ENCODE results near the gene PPP3R1. TPM values are rescaled to one million over a fixed set of nuclear protein-coding genes. Genes with fewer than 3 reads are reported as not detected.

Gene PPP3R1
- total and polyA plus RNA-seq, 9 of the 15 experiments (the other 6 are each of a cell fraction or from before 2014, with no cell fraction given) = 3.7 to 70.0 (median 24.8) TPM

DNA sequence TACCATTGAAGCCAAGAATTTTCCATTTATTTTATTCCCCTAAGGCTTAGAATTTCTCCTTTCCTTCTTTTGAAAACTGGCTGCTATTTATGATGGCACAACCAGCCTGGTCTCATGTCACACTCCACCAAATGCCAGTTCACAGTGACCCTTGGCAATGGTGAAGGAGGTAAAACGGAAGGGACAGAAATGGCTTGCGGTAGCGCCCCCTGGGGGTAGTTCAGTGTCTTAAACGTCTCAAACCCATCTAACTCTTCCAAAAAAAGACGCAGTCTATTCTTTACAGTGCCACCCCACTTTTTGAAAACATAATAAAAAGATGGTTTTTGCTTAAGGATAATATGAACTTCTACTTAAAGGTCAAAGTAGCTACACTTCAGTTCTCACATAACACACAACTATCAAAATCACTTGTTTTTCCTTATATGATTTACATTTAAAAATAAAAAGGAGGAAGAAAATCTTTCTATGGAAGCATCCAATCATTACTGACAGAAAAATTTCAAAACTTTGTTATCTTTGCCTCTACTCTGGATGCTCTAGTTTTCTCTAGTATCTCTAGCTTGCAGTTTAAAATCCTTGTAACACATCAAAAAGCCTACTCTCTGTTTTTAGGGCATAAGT lies 66.7 kb downstream of the PPP3R1 start (continued):
- TF ChIP-seq, protein P1, sequence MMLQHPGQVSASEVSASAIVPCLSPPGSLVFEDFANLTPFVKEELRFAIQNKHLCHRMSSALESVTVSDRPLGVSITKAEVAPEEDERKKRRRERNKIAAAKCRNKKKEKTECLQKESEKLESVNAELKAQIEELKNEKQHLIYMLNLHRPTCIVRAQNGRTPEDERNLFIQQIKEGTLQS (IDR thresholded peaks at IDR 0.05) = no peak
- TF ChIP-seq, protein P1 (CRISPR knock-in tag; conservative IDR thresholded peaks at IDR 0.05) = no peak
- TF ChIP-seq, protein P2, sequence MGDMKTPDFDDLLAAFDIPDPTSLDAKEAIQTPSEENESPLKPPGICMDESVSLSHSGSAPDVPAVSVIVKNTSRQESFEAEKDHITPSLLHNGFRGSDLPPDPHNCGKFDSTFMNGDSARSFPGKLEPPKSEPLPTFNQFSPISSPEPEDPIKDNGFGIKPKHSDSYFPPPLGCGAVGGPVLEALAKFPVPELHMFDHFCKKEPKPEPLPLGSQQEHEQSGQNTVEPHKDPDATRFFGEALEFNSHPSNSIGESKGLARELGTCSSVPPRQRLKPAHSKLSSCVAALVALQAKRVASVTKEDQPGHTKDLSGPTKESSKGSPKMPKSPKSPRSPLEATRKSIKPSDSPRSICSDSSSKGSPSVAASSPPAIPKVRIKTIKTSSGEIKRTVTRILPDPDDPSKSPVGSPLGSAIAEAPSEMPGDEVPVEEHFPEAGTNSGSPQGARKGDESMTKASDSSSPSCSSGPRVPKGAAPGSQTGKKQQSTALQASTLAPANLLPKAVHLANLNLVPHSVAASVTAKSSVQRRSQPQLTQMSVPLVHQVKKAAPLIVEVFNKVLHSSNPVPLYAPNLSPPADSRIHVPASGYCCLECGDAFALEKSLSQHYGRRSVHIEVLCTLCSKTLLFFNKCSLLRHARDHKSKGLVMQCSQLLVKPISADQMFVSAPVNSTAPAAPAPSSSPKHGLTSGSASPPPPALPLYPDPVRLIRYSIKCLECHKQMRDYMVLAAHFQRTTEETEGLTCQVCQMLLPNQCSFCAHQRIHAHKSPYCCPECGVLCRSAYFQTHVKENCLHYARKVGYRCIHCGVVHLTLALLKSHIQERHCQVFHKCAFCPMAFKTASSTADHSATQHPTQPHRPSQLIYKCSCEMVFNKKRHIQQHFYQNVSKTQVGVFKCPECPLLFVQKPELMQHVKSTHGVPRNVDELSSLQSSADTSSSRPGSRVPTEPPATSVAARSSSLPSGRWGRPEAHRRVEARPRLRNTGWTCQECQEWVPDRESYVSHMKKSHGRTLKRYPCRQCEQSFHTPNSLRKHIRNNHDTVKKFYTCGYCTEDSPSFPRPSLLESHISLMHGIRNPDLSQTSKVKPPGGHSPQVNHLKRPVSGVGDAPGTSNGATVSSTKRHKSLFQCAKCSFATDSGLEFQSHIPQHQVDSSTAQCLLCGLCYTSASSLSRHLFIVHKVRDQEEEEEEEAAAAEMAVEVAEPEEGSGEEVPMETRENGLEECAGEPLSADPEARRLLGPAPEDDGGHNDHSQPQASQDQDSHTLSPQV (IDR thresholded peaks at IDR 0.05) = peak; percentile 29; the same call in 1 of the 2 replicates
- TF ChIP-seq, protein P3, sequence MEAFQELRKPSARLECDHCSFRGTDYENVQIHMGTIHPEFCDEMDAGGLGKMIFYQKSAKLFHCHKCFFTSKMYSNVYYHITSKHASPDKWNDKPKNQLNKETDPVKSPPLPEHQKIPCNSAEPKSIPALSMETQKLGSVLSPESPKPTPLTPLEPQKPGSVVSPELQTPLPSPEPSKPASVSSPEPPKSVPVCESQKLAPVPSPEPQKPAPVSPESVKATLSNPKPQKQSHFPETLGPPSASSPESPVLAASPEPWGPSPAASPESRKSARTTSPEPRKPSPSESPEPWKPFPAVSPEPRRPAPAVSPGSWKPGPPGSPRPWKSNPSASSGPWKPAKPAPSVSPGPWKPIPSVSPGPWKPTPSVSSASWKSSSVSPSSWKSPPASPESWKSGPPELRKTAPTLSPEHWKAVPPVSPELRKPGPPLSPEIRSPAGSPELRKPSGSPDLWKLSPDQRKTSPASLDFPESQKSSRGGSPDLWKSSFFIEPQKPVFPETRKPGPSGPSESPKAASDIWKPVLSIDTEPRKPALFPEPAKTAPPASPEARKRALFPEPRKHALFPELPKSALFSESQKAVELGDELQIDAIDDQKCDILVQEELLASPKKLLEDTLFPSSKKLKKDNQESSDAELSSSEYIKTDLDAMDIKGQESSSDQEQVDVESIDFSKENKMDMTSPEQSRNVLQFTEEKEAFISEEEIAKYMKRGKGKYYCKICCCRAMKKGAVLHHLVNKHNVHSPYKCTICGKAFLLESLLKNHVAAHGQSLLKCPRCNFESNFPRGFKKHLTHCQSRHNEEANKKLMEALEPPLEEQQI (IDR thresholded peaks at IDR 0.05) = 0 out of 2 replicates have a peak, but pooled peaks have one; percentile 25
- TF ChIP-seq ERF (CRISPR knock-in tag; IDR thresholded peaks at IDR 0.05) (no peak), SP2 (IDR thresholded peaks at IDR 0.05; ENCODE audit: extremely low read depth, low read depth, low read length, poor library complexity, severe bottlenecking) (no peak), RAD21 (CRISPR knock-in tag; conservative IDR thresholded peaks at IDR 0.05 in 1 of 2, IDR thresholded peaks at IDR 0.05 in 1 of 2) (peak in 1 of 2 experiments; percentile 43; a peak in 2 of 4 replicates), XRCC5 (IDR thresholded peaks at IDR 0.05; ENCODE audit: low read depth, low read length) (peak; percentile 63; the same call in 1 of the 2 replicates)
- TF ChIP-seq, protein P4, sequence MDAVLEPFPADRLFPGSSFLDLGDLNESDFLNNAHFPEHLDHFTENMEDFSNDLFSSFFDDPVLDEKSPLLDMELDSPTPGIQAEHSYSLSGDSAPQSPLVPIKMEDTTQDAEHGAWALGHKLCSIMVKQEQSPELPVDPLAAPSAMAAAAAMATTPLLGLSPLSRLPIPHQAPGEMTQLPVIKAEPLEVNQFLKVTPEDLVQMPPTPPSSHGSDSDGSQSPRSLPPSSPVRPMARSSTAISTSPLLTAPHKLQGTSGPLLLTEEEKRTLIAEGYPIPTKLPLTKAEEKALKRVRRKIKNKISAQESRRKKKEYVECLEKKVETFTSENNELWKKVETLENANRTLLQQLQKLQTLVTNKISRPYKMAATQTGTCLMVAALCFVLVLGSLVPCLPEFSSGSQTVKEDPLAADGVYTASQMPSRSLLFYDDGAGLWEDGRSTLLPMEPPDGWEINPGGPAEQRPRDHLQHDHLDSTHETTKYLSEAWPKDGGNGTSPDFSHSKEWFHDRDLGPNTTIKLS (IDR thresholded peaks at IDR 0.05; ENCODE audit: borderline replicate concordance, low read depth) = no peak
- TF ChIP-seq, protein P5, sequence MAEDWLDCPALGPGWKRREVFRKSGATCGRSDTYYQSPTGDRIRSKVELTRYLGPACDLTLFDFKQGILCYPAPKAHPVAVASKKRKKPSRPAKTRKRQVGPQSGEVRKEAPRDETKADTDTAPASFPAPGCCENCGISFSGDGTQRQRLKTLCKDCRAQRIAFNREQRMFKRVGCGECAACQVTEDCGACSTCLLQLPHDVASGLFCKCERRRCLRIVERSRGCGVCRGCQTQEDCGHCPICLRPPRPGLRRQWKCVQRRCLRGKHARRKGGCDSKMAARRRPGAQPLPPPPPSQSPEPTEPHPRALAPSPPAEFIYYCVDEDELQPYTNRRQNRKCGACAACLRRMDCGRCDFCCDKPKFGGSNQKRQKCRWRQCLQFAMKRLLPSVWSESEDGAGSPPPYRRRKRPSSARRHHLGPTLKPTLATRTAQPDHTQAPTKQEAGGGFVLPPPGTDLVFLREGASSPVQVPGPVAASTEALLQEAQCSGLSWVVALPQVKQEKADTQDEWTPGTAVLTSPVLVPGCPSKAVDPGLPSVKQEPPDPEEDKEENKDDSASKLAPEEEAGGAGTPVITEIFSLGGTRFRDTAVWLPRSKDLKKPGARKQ (CRISPR knock-in tag; IDR thresholded peaks at IDR 0.05) = no peak
- TF ChIP-seq, protein P6, sequence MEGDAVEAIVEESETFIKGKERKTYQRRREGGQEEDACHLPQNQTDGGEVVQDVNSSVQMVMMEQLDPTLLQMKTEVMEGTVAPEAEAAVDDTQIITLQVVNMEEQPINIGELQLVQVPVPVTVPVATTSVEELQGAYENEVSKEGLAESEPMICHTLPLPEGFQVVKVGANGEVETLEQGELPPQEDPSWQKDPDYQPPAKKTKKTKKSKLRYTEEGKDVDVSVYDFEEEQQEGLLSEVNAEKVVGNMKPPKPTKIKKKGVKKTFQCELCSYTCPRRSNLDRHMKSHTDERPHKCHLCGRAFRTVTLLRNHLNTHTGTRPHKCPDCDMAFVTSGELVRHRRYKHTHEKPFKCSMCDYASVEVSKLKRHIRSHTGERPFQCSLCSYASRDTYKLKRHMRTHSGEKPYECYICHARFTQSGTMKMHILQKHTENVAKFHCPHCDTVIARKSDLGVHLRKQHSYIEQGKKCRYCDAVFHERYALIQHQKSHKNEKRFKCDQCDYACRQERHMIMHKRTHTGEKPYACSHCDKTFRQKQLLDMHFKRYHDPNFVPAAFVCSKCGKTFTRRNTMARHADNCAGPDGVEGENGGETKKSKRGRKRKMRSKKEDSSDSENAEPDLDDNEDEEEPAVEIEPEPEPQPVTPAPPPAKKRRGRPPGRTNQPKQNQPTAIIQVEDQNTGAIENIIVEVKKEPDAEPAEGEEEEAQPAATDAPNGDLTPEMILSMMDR (IDR thresholded peaks at IDR 0.05 in 2 of 3, conservative IDR thresholded peaks at IDR 0.05 in 1 of 3; ENCODE audit: insufficient read depth in 2 of 3, low read depth in 1 of 3, low read length in 3 of 3) = peak; percentile 69 to 81 (median 76)
- TF ChIP-seq, protein P7, sequence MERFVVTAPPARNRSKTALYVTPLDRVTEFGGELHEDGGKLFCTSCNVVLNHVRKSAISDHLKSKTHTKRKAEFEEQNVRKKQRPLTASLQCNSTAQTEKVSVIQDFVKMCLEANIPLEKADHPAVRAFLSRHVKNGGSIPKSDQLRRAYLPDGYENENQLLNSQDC (CRISPR knock-in tag; IDR thresholded peaks at IDR 0.05) = no peak

All from K562 (cell line).